ENCODE measurements around the gene WDR45.
A peak's percentile ranks its signal among the peaks of the same experiment; 100 is the strongest.

DNA sequence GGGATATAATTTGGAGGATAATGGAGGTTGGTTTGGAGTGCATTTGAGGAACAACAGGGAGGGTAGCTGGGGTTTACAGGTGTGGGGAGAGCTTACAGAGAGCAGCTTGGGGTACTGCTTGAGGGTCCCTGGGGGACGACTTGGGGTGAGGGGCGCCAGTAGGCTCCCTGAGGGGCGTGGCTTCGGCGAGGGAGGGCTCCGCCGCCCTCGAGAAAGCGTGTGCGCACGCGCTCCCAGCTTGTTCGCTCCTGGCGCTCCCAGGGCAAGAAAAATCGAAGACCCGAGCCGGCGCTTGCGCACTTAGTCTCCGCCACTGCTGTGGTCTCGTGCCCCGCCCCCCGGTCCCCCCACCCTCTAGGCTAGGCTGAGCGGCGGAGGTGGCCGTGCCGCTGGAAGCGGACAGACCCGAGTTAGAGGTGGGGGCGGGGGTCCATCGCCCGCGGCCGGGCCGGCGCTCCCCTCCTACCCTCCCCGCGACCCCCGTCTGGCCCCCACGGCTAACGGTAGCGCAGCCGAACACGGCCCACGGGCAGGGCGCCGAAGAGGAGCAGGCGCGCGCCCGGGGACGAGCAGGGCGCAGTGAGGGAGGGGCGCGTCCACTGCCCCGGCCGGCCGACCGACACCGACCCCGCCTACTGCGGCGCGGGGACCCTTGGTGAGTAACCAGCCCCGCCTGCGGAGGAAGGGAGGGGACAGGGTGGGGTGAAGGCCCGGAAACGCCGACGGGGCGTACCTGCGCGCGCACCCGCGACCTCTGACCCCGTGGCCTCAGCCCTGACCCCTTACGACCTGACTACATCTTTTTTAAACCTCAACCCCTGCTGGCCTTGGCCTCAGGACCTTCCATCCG, 26.2 kb downstream of the WDR45 start:
- TF ChIP-seq POLR2AphosphoS5 (IDR thresholded peaks at IDR 0.05), result peak; percentile 28 to 63
- TF ChIP-seq, protein P1, sequence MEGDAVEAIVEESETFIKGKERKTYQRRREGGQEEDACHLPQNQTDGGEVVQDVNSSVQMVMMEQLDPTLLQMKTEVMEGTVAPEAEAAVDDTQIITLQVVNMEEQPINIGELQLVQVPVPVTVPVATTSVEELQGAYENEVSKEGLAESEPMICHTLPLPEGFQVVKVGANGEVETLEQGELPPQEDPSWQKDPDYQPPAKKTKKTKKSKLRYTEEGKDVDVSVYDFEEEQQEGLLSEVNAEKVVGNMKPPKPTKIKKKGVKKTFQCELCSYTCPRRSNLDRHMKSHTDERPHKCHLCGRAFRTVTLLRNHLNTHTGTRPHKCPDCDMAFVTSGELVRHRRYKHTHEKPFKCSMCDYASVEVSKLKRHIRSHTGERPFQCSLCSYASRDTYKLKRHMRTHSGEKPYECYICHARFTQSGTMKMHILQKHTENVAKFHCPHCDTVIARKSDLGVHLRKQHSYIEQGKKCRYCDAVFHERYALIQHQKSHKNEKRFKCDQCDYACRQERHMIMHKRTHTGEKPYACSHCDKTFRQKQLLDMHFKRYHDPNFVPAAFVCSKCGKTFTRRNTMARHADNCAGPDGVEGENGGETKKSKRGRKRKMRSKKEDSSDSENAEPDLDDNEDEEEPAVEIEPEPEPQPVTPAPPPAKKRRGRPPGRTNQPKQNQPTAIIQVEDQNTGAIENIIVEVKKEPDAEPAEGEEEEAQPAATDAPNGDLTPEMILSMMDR (IDR thresholded peaks at IDR 0.05), result no peak
